GM13976 (cell line): ENCODE results near the gene GTPBP10.

Experiments
- DNase-seq: peaks from one replicate; pipeline ENCODE4 v3.0.0; 2012; ENCODE audit warnings: low spot score
- CTCF ChIP-seq: IDR thresholded peaks from 2 replicates; pipeline ENCODE4 v1.5.1; 2012; ENCODE audit warnings: borderline replicate concordance, mild to moderate bottlenecking; ENCODE audit not compliant: insufficient read depth; ENCODE audit errors: extremely low read depth, missing control alignments, control extremely low read depth
- in situ Hi-C: fragments of 300-500 bp; cut with MboI; formaldehyde crosslinking; loops from one replicate; pipeline ENCODE4 v1.12.0; 2022; ENCODE audit warnings: low sequenced_read_pairs, mixed read lengths, inconsistent platforms; ENCODE audit not compliant: unreplicated experiment

GTPBP10 gene

DNA sequence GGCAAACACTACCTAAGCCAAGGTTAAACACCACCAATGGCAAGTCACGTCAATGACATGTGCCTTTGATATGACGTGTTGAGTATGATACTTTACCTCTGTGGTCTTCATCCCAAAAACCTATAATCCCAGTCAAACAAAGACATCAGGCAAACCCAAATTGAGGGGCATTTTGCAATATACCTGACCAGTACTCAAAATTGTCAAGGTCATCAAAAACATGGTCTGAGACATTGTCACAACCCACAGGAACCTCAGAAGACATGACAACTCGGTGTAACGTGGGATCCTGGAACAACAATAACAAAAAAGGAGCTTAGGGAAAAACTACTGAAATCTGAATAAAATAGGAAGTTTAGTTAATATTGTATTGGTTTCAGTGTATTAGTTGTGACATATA is 32.6 kb upstream of the GTPBP10 start:
- DNase-seq = no peak
- in situ Hi-C loops = no loop called here
- no peak for TF ChIP-seq CTCF

GRCh38 chr7:90320014-90320413 is 26.5 kb upstream of the GTPBP10 start:
- in situ Hi-C loops = no loop called here
- TF ChIP-seq CTCF = no peak
- no peak for DNase-seq

DNA sequence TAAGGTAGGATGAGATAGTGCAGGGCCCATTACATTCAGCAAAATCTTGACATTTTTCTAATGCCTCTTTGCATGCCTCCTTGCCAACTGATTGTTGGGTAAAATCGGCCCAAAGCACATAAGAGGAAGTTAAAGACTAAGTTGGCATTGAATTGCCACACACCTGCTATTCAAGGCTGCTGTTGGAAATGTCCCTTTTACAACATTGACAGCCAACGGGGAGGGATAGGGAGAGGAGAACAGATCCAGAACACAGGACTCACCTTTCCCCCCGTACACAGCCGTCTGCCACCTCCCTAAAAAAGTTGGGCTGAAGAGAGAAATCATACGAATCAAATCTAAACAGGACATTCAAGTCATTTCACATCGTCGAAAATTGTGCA is 26.1 kb upstream of the GTPBP10 start:
- DNase-seq = no peak
- in situ Hi-C loops = no loop called here
- no peak for TF ChIP-seq CTCF

DNA sequence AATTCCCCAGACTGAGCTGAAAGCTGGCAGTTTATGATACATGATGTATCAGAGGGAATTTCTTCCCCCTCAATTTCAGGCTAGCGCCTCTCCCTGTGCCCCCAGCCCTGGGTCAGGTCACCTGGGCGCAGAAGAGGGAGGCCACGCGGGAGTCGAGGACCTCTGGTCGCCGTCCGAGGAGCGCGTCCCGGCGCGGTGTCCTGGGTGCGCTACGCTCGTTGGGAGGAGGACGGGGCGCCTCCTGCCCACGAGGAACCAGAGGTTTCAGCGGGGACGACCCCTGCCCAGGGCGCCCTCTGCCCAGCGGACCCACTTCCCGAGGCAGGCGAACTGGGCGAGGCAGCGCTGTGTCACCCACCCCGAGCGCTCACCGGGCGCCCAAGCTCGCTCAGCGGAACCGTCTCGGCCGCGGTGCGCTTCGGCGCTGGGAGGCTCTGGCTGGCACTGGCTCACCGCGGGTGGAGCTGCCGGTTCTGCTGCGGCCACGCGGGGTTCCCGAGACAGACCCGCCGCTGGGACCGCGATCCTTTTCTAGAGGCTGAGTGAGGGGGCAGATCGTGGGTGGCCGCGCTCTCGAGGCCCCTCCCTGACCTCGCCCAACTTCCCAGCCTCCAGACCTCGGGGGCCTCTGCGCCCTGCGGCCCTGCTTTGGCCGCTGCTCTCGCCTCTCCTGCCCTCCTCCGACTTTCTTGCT is 25.6 kb upstream of the GTPBP10 start, which contains the start of gene FAM237B:
FAM237B (minus strand) TSS at position 504 of the 694 bp plus-strand sequence. CDS start 1,556 bp downstream, outside the sequence.
- no peak for TF ChIP-seq CTCF
- in situ Hi-C loops = no loop called here
- DNase-seq = peak; percentile 44

- TF ChIP-seq CTCF = no peak
- no peak for DNase-seq
- in situ Hi-C loops = no loop called here
Observed at GRCh38 chr7:90322837-90323236, 23.7 kb upstream of the GTPBP10 start.

GRCh38 chr7:90326500-90326899 is 20.0 kb upstream of the GTPBP10 start:
- in situ Hi-C loops = no loop called here
- TF ChIP-seq CTCF = no peak
- DNase-seq = no peak
